IMR-90 (cell line): ENCODE measurements around the gene CYSRT1. TPM values are rescaled to one million over a fixed set of nuclear protein-coding genes. Genes with fewer than 3 reads are reported as not detected.

ENCODE experiments used
- ATAC-seq: fragments of 200-7000 bp; cut with Tn5 transposase; 2 replicates; pipeline ENCODE4 v1.9.1; 2020; ENCODE audit warnings: low read depth, mild to moderate bottlenecking, moderate library complexity
- BruUV-seq: library from RNA; stranded (reverse); fragments of 400-500 nt; replicated peaks from 2 replicates; lab custom pipeline; 2021; lab: Mats Ljungman, UMichigan
- CTCF ChIA-PET: fragments of 300-600 bp; formaldehyde crosslinking; extraction: SDS; loops from one replicate; lab custom pipeline; 2021; ENCODE audit warnings: antibody characterized with exemption; lab: Yijun Ruan, JAX
- POLR2A ChIA-PET: fragments of 300-600 bp; sonication (Branson Sonifier 250); formaldehyde crosslinking; loops from one replicate; lab custom pipeline; 2022; ENCODE audit warnings: antibody characterized with exemption; ENCODE audit not compliant: unreplicated experiment; lab: Charles Lee
- DNase-seq: peaks from one replicate; pipeline ENCODE4 v3.0.0; 2013
- H2AFZ ChIP-seq: replicated peaks from 2 replicates; pipeline ENCODE3; 2013; ENCODE audit warnings: low read length, mild to moderate bottlenecking; ENCODE audit not compliant: poor library complexity
- H2AK5ac ChIP-seq: 2 replicates; pipeline ENCODE4 v1.6.1; 2013; ENCODE audit warnings: low read depth, low read length, inconsistent platforms
- H2AK9ac ChIP-seq: replicated peaks from 2 replicates; pipeline ENCODE3; 2013; ENCODE audit warnings: mild to moderate bottlenecking, low read depth, low read length, moderate library complexity; ENCODE audit not compliant: poor library complexity
- H2BK120ac ChIP-seq: 2 replicates; pipeline ENCODE4 v1.6.1; 2013; ENCODE audit warnings: low read depth, low read length, inconsistent platforms
- H2BK15ac ChIP-seq: 3 replicates; pipeline ENCODE4 v1.6.1; 2013; ENCODE audit warnings: low read depth, low read length, inconsistent platforms
- H2BK20ac ChIP-seq: 2 replicates; pipeline ENCODE4 v1.6.1; 2013; ENCODE audit warnings: low read depth, mild to moderate bottlenecking, inconsistent platforms, low read length, moderate library complexity
- H2BK5ac ChIP-seq: 2 replicates; pipeline ENCODE4 v1.6.1; 2013; ENCODE audit warnings: mild to moderate bottlenecking, low read depth, low read length, inconsistent platforms; ENCODE audit not compliant: poor library complexity, severe bottlenecking
- H3K14ac ChIP-seq: replicated peaks from 2 replicates; pipeline ENCODE4 v1.6.1; 2013; ENCODE audit warnings: low read depth, low read length, inconsistent platforms
- H3K18ac ChIP-seq: 2 replicates; pipeline ENCODE4 v1.6.1; 2013; ENCODE audit warnings: low read depth, low read length, control low read depth
- H3K23ac ChIP-seq: 2 replicates; pipeline ENCODE4 v1.6.1; 2013; ENCODE audit warnings: low read depth, low read length, inconsistent platforms
- H3K27ac ChIP-seq: 2 replicates; pipeline ENCODE4 v1.5.1; 2013; ENCODE audit warnings: mild to moderate bottlenecking, control low read depth, low read length; ENCODE audit not compliant: insufficient read depth
- H3K27me3 ChIP-seq: 2 replicates; pipeline ENCODE4 v1.6.1; 2013; ENCODE audit warnings: low read length; ENCODE audit not compliant: control insufficient read depth, insufficient read depth
- H3K36me3 ChIP-seq: 2 replicates; pipeline ENCODE4 v1.6.1; 2013; ENCODE audit warnings: low read length, mixed read lengths; ENCODE audit not compliant: control insufficient read depth, insufficient read depth
- H3K4ac ChIP-seq: 2 replicates; pipeline ENCODE4 v1.6.1; 2013; ENCODE audit warnings: low read depth, low read length, inconsistent platforms
- H3K4me1 ChIP-seq: 2 replicates; pipeline ENCODE4 v1.6.1; 2013; ENCODE audit warnings: low read length, mixed read lengths; ENCODE audit not compliant: control insufficient read depth, insufficient read depth
- H3K4me2 ChIP-seq: 2 replicates; pipeline ENCODE4 v1.6.1; 2013; ENCODE audit warnings: low read depth, mild to moderate bottlenecking, control low read depth, low read length, moderate library complexity
- H3K4me3 ChIP-seq: 2 replicates; pipeline ENCODE4 v1.5.1; 2013; ENCODE audit warnings: low read depth, mild to moderate bottlenecking, control low read depth, low read length, moderate library complexity; ENCODE audit not compliant: insufficient read depth
- H3K56ac ChIP-seq: 2 replicates; pipeline ENCODE4 v1.6.1; 2013; ENCODE audit warnings: low read length, inconsistent platforms; ENCODE audit not compliant: insufficient read depth; ENCODE audit errors: extremely low read depth
- H3K79me1 ChIP-seq, 2 experiments: 2 replicates each; pipeline ENCODE4 v1.6.1; 2013; ENCODE audit warnings: low read length in 2 of 2, inconsistent platforms in 1 of 2, low read depth in 1 of 2
- H3K9ac ChIP-seq: 2 replicates; pipeline ENCODE4 v1.6.1; 2013; ENCODE audit warnings: low read depth, low read length, control low read depth
- H3K9me1 ChIP-seq: 2 replicates; pipeline ENCODE4 v1.6.1; 2013; ENCODE audit warnings: low read length, inconsistent platforms; ENCODE audit not compliant: insufficient read depth
- H3K9me3 ChIP-seq: 2 replicates; pipeline ENCODE4 v1.6.1; 2013; ENCODE audit warnings: low read length; ENCODE audit not compliant: control insufficient read depth, insufficient read depth
- H4K20me1 ChIP-seq: 2 replicates; pipeline ENCODE4 v1.6.1; 2013; ENCODE audit warnings: low read length, inconsistent platforms; ENCODE audit not compliant: insufficient read depth
- H4K5ac ChIP-seq: 2 replicates; pipeline ENCODE4 v1.6.1; 2013; ENCODE audit warnings: mild to moderate bottlenecking, low read depth, low read length, control low read depth
- H4K8ac ChIP-seq, 2 experiments: 2 replicates each; pipeline ENCODE4 v1.6.1; 2013; ENCODE audit warnings: low read depth in 2 of 2, low read length in 2 of 2, control low read depth in 1 of 2, inconsistent platforms in 1 of 2
- H4K91ac ChIP-seq: 2 replicates; pipeline ENCODE4 v1.6.1; 2013; ENCODE audit warnings: low read depth, low read length, inconsistent platforms; ENCODE audit not compliant: insufficient read depth
- BHLHE40 ChIP-seq: fragments of 150-350 bp; IDR thresholded peaks from 2 replicates; pipeline ENCODE4 v1.6.1; 2016; ENCODE audit warnings: mild to moderate bottlenecking, low read depth, low read length
- MAFK ChIP-seq: IDR thresholded peaks from 2 replicates; pipeline ENCODE4 v1.6.1; 2012; ENCODE audit warnings: low read depth, low read length, improper control_type of control experiment
- MXI1 ChIP-seq: IDR thresholded peaks from 2 replicates; pipeline ENCODE4 v1.6.1; 2012; ENCODE audit warnings: low read depth, mild to moderate bottlenecking, low read length, moderate library complexity, borderline replicate concordance
- NFE2L2 ChIP-seq: fragments of 150-350 bp; IDR thresholded peaks from 2 replicates; pipeline ENCODE4 v1.6.1; 2016; ENCODE audit warnings: low read depth, mild to moderate bottlenecking, low read length
- POLR2A ChIP-seq: IDR thresholded peaks from 2 replicates; pipeline ENCODE4 v1.6.1; 2012; ENCODE audit warnings: mild to moderate bottlenecking, low read depth, low read length
- RAD21 ChIP-seq: IDR thresholded peaks from 2 replicates; pipeline ENCODE4 v1.6.1; 2012; ENCODE audit warnings: low read length, improper control_type of control experiment
- WGBS, 2 experiments: methylation state at CpG; one replicate each; pipeline versions ENCODE4 v1.1.5 to v1.1.7; 2013; ENCODE audit warnings: missing lambda C conversion rate in 2 of 2; ENCODE audit not compliant: insufficient read length in 1 of 2; ENCODE audit errors: extremely low coverage in 2 of 2; 5-methylcytosine and 5-hydroxymethylcytosine counted together
- dilution Hi-C: fragments of 300-500 bp; cut with HindIII; formaldehyde crosslinking; loops from one replicate; pipeline ENCODE4 v1.14.3; 2018; ENCODE audit warnings: low sequenced_read_pairs; ENCODE audit not compliant: unreplicated experiment
- in situ Hi-C: fragments of 300-500 bp; cut with MboI; formaldehyde crosslinking; loops from 3 replicates; pipeline ENCODE4 v1.14.3; 2019; ENCODE audit warnings: low sequenced_read_pairs, inconsistent platforms, mixed read lengths
- intact Hi-C: fragments of 100-400 bp; cut with micrococcal nuclease; formaldehyde crosslinking; loops from 2 replicates; pipeline ENCODE4 v1.10.0; 2022
- polyA plus RNA-seq, 3 experiments: library from polyadenylated mRNA; depleted of rRNA; stranded (reverse); fragments of >200 nt; gene quantifications; 2 replicates each; pipeline ENCODE4 v1.2.3, GENCODE V29; 2012; ENCODE audit warnings: low replicate concordance in 1 of 3
- total RNA-seq: library from RNA; depleted of rRNA; stranded (reverse); fragments of >200 nt; gene quantifications from 2 replicates; pipeline ENCODE4 v1.2.3, GENCODE V29; 2012
- TF ChIP-seq, protein P1 (sequence below): fragments of 150-350 bp; IDR thresholded peaks from 2 replicates; pipeline ENCODE4 v1.6.1; 2016; ENCODE audit warnings: low read depth, mild to moderate bottlenecking, low read length, moderate library complexity, borderline replicate concordance
- TF ChIP-seq, protein P2 (sequence below): fragments of 150-350 bp; IDR thresholded peaks from 2 replicates; pipeline ENCODE4 v1.6.1; 2017; ENCODE audit warnings: mild to moderate bottlenecking, antibody characterized with exemption, low read length, low read depth

The CYSRT1 gene
- total and polyA plus RNA-seq, 2 of the 4 experiments (the other 2 are of a cell fraction), result 0.18 to 0.84 TPM

DNA sequence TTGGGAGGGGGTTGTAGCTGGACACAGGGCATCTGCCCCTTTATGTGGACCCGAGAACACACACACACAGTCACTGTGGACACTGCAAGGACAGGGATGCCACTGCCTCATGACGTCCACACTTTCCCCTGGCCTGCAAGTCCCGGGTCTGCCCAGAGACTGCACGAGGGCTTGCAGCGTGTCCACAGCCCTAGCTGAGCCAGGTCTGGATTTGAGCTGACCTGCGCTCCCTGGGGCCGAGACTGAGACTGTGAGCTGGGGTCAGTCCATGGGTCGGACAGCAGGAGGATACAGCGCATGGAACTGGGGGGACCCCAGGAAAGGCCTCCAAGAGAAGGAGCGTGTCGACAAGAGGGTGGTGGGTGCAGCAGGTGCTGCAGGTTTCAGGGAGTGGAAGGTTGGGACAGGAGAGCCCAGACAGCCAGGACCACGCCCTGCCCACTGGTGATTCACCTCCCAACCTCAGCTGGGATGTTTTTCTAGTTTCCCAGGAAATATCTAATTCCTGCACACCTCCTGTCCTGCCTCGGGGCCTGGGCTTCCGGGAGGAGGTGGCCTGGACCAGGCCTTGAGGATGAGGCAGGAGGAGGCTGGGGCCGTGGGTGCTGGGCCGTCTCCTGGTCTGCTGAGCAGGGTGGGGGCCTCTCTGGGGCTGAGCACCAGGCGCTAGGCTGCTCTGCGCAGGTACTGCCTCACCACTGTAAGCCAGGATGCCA, 1.5 kb downstream of the CYSRT1 start:
- peak overlapping the region; percentile 31 for H2AK9ac ChIP-seq
- CTCF ChIA-PET, result interaction anchor here (1.1 to 1.2 kb wide), 2 partner anchors 10 to 32 kb away, joined by 3 to 6 read pairs; no protein-coding TSS in a partner anchor
- no peak overlapping the region for H3K27ac ChIP-seq
- no peak for TF ChIP-seq RAD21
- no peak for TF ChIP-seq NFE2L2
- TF ChIP-seq, protein P1, sequence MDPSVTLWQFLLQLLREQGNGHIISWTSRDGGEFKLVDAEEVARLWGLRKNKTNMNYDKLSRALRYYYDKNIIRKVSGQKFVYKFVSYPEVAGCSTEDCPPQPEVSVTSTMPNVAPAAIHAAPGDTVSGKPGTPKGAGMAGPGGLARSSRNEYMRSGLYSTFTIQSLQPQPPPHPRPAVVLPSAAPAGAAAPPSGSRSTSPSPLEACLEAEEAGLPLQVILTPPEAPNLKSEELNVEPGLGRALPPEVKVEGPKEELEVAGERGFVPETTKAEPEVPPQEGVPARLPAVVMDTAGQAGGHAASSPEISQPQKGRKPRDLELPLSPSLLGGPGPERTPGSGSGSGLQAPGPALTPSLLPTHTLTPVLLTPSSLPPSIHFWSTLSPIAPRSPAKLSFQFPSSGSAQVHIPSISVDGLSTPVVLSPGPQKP, result no peak
- TF ChIP-seq POLR2A, result no peak
- TF ChIP-seq, protein P2, sequence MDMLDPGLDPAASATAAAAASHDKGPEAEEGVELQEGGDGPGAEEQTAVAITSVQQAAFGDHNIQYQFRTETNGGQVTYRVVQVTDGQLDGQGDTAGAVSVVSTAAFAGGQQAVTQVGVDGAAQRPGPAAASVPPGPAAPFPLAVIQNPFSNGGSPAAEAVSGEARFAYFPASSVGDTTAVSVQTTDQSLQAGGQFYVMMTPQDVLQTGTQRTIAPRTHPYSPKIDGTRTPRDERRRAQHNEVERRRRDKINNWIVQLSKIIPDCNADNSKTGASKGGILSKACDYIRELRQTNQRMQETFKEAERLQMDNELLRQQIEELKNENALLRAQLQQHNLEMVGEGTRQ, result no peak
- TF ChIP-seq MAFK, result no peak
- no peak for TF ChIP-seq MXI1
- no peak for TF ChIP-seq BHLHE40
- no peaks in the 10 kb centered on the region for H3K9me3 ChIP-seq
- no peaks in the 10 kb centered on the region for H3K79me1 ChIP-seq
- no peak overlapping the region for H2BK5ac ChIP-seq
- H4K20me1 ChIP-seq, result no peaks in the 10 kb centered on the region
- no peak overlapping the region for H4K91ac ChIP-seq
- no peaks in the 10 kb centered on the region for H3K9me1 ChIP-seq
- intact Hi-C loops (loop anchor here (1.0 to 2.0 kb wide), 2 partner anchors 108 to 180 kb away; partner anchors contain the start of gene NPDC1), dilution Hi-C loops (no loop called here), in situ Hi-C loops (loop anchor here (5.0 kb wide), 1 partner anchor 104 kb away; no protein-coding TSS in a partner anchor)
- H4K8ac ChIP-seq, result no peak overlapping the region
- DNase-seq (no peak), ATAC-seq (no peak)
- H2BK120ac ChIP-seq, result no peak overlapping the region
- 65% methylated on average over 6 of the region's 18 CpGs; no CpG with 5 or more reads in 1 of the 2 experiments for WGBS, 2 experiments
- no peak overlapping the region for H2BK20ac ChIP-seq
- H4K5ac ChIP-seq, result no peak overlapping the region
- POLR2A ChIA-PET, result no interaction called here
- H2BK15ac ChIP-seq, result no peak overlapping the region
- H2AFZ ChIP-seq, result peak overlapping the region; percentile 61
- H2AK5ac ChIP-seq, result no peak overlapping the region
- BruUV-seq, result no TSS peak
- H3K18ac ChIP-seq, result no peak overlapping the region
- H3K4ac ChIP-seq, result no peak overlapping the region
- H3K9ac ChIP-seq, result no peak overlapping the region
- H3K36me3 ChIP-seq, result no peaks in the 10 kb centered on the region
- H3K27me3 ChIP-seq, result no peaks in the 10 kb centered on the region; the same call in 1 of the 2 replicates
- no peak overlapping the region for H3K4me3 ChIP-seq
- no peak overlapping the region for H3K56ac ChIP-seq
- no peak overlapping the region for H3K4me2 ChIP-seq
- H3K14ac ChIP-seq, result no peak overlapping the region
- H3K4me1 ChIP-seq, result peaks cover 12% of the 10 kb centered on the region
- H3K23ac ChIP-seq, result no peak overlapping the region
